ENCODE measurements around the gene SRSF7.

DNA sequence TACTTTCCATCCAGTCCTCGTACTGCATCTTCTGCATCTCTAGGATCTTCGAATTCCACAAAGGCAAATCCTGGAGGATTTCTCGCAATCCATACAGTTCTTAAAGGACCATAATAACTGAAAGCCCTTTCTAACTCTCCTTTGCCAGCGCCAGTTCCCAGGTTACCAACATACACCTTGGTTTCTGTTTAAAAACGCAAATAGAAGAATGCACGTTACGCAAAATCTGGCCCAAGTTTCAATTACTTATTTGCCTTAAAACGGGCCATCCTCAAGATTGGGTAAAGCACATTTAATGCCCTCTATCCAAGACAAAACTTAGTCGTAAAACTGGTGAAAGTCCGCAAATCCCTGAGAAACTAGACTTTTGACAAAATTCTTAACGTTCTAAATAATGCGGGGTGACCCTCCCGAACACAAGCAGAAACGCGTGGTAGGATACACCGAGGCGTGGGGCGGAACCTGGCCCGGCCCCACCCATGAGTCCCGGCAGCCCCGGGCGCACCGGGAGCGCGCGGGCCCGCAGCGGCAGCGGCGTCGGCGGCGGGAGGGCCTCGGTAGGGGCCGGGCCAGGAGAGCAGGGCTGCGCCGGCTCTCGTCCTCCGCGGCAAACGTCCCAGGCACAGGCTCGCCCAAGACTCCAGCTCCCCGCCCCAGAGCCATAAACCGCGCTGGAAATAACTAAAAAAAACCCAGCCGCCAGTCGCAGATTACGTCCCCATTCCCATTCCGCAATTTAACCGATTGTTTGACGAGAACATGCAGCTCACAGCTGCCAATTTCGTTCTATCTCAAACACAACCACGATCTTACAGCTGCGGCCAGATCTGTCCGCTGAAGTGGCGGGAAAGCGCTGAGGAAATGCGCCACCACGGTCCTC, 910 bp downstream of the SRSF7 start:
- TF ChIP-seq CTCF (IDR thresholded peaks at IDR 0.05) (no peak), POLR2A (IDR thresholded peaks at IDR 0.05) (peak in 1 of 2 donors; percentile 88), POLR2AphosphoS5 (IDR thresholded peaks at IDR 0.05; ENCODE audit: insufficient read depth in 1 of 2, low read depth in 1 of 2) (no peak)
